HEK293 (cell line): ENCODE results near the gene SIK3.
A peak's percentile ranks its signal among the peaks of the same experiment; 100 is the strongest.

Experiments used
- CTCF ChIA-PET: fragments of 350-600 bp; formaldehyde crosslinking; extraction: SDS; loops from one replicate; lab custom pipeline; 2021; ENCODE audit warnings: antibody characterized with exemption; lab: Yijun Ruan, JAX
- POLR2A ChIA-PET: fragments of 300-600 bp; formaldehyde crosslinking; extraction: SDS; loops from one replicate; lab custom pipeline; 2020; ENCODE audit warnings: antibody characterized with exemption, inconsistent platforms; lab: Yijun Ruan, JAX
- H3K27ac ChIP-seq: fragments of 200-500 bp; sonication (Bioruptor generic); 2 replicates; pipeline ENCODE4 v1.5.1; 2014; ENCODE audit warnings: low read depth, low read length, control low read depth, inconsistent platforms; ENCODE audit errors: extremely low read depth
- H3K36me3 ChIP-seq, 2 experiments: fragments of 200-500 bp in 1 of 2; sonication (Bioruptor generic) in 1 of 2; 1 replicate in 1 of 2; 2 replicates in 1 of 2; pipeline ENCODE4 v1.5.1; 2014 to 2017; ENCODE audit warnings: inconsistent platforms in 2 of 2, low read length in 2 of 2; ENCODE audit not compliant: control insufficient read depth in 2 of 2, insufficient read depth in 1 of 2
- H3K4me1 ChIP-seq: fragments of 200-500 bp; sonication (Bioruptor generic); 2 replicates; pipeline ENCODE4 v1.5.1; 2014; ENCODE audit warnings: mild to moderate bottlenecking, low read length, inconsistent platforms; ENCODE audit not compliant: control insufficient read depth, insufficient read depth
- H3K4me3 ChIP-seq: 2 replicates; pipeline ENCODE4 v1.5.1; 2011; ENCODE audit warnings: low read depth, mild to moderate bottlenecking, control low read depth, low read length, moderate library complexity
- H3K9me3 ChIP-seq: fragments of 200-500 bp; sonication (Bioruptor generic); 2 replicates; pipeline ENCODE4 v1.5.1; 2014; ENCODE audit warnings: low read depth, low read length, inconsistent platforms; ENCODE audit not compliant: control insufficient read depth, insufficient read depth
- BCL11B ChIP-seq: fragments of 450-650 bp; formaldehyde crosslinking; IDR thresholded peaks from 2 replicates; pipeline ENCODE4 v1.5.1; 2016; ENCODE audit warnings: low read depth, missing biosample characterization, missing genetic modification characterization
- BCL6B ChIP-seq: fragments of 450-650 bp; formaldehyde crosslinking; IDR thresholded peaks from 2 replicates; pipeline ENCODE4 v1.5.1; 2017; ENCODE audit warnings: missing biosample characterization, missing genetic modification characterization
- MYNN ChIP-seq: fragments of 450-650 bp; formaldehyde crosslinking; IDR thresholded peaks from 2 replicates; pipeline ENCODE4 v1.5.1; 2016; ENCODE audit warnings: missing biosample characterization, missing genetic modification characterization, borderline replicate concordance
- PATZ1 ChIP-seq: fragments of 450-650 bp; formaldehyde crosslinking; IDR thresholded peaks from 2 replicates; pipeline ENCODE4 v1.5.1; 2016; ENCODE audit warnings: missing biosample characterization, missing genetic modification characterization
- TCF7L2 ChIP-seq: IDR thresholded peaks from 2 replicates; pipeline ENCODE4 v1.6.1; 2011; ENCODE audit warnings: low read depth, mild to moderate bottlenecking, inconsistent platforms, low read length, moderate library complexity, borderline replicate concordance
- TSHZ1 ChIP-seq: fragments of 450-650 bp; formaldehyde crosslinking; IDR thresholded peaks from 2 replicates; pipeline ENCODE4 v1.5.1; 2016; ENCODE audit warnings: missing biosample characterization, missing genetic modification characterization, borderline replicate concordance
- YY1 ChIP-seq: fragments of 450-650 bp; formaldehyde crosslinking; IDR thresholded peaks from 2 replicates; pipeline ENCODE4 v1.5.1; 2018; ENCODE audit warnings: missing biosample characterization, missing genetic modification characterization
- ZBTB20 ChIP-seq: fragments of 450-650 bp; formaldehyde crosslinking; IDR thresholded peaks from 2 replicates; pipeline ENCODE4 v1.5.1; 2016; ENCODE audit warnings: missing biosample characterization, missing genetic modification characterization
- ZBTB44 ChIP-seq: fragments of 450-650 bp; IDR thresholded peaks from 2 replicates; pipeline ENCODE4 v1.5.1; 2018; ENCODE audit warnings: missing biosample characterization, mild to moderate bottlenecking, missing genetic modification characterization
- ZFP37 ChIP-seq: fragments of 450-650 bp; formaldehyde crosslinking; IDR thresholded peaks from 2 replicates; pipeline ENCODE4 v1.5.1; 2016; ENCODE audit warnings: missing biosample characterization, missing genetic modification characterization
- ZIC2 ChIP-seq: fragments of 450-650 bp; formaldehyde crosslinking; IDR thresholded peaks from 2 replicates; pipeline ENCODE4 v1.5.1; 2016; ENCODE audit warnings: missing biosample characterization, missing genetic modification characterization
- ZNF10 ChIP-seq: fragments of 450-650 bp; formaldehyde crosslinking; IDR thresholded peaks from 2 replicates; pipeline ENCODE4 v1.5.1; 2017; ENCODE audit warnings: missing biosample characterization, missing genetic modification characterization
- ZNF202 ChIP-seq: fragments of 450-650 bp; formaldehyde crosslinking; IDR thresholded peaks from 2 replicates; pipeline ENCODE4 v1.5.1; 2016; ENCODE audit warnings: missing biosample characterization, missing genetic modification characterization, borderline replicate concordance
- ZNF223 ChIP-seq: fragments of 450-650 bp; formaldehyde crosslinking; IDR thresholded peaks from 2 replicates; pipeline ENCODE4 v1.5.1; 2016; ENCODE audit warnings: missing biosample characterization, missing genetic modification characterization
- ZNF266 ChIP-seq: fragments of 450-650 bp; formaldehyde crosslinking; IDR thresholded peaks from 2 replicates; pipeline ENCODE4 v1.5.1; 2016; ENCODE audit warnings: missing biosample characterization, missing genetic modification characterization, low read depth
- ZNF302 ChIP-seq: fragments of 450-650 bp; formaldehyde crosslinking; IDR thresholded peaks from 2 replicates; pipeline ENCODE4 v1.5.1; 2016; ENCODE audit warnings: missing biosample characterization, missing genetic modification characterization, low read depth
- ZNF416 ChIP-seq: fragments of 450-650 bp; formaldehyde crosslinking; IDR thresholded peaks from 2 replicates; pipeline ENCODE4 v1.5.1; 2016; ENCODE audit warnings: missing biosample characterization, missing genetic modification characterization
- ZNF513 ChIP-seq: fragments of 450-650 bp; IDR thresholded peaks from 2 replicates; pipeline ENCODE4 v1.5.1; 2018; ENCODE audit warnings: missing biosample characterization, missing genetic modification characterization
- ZNF530 ChIP-seq: fragments of 450-650 bp; formaldehyde crosslinking; IDR thresholded peaks from 2 replicates; pipeline ENCODE4 v1.5.1; 2016; ENCODE audit warnings: low read depth, missing biosample characterization, missing genetic modification characterization
- ZNF544 ChIP-seq: fragments of 450-650 bp; formaldehyde crosslinking; IDR thresholded peaks from 2 replicates; pipeline ENCODE4 v1.5.0; 2017; ENCODE audit warnings: missing biosample characterization, missing genetic modification characterization
- ZNF629 ChIP-seq: fragments of 450-650 bp; formaldehyde crosslinking; IDR thresholded peaks from 2 replicates; pipeline ENCODE4 v1.5.1; 2017; ENCODE audit warnings: missing biosample characterization, missing genetic modification characterization
- ZNF677 ChIP-seq: fragments of 450-650 bp; IDR thresholded peaks from 2 replicates; pipeline ENCODE4 v1.5.0; 2018; ENCODE audit warnings: missing biosample characterization, mild to moderate bottlenecking, missing genetic modification characterization, moderate library complexity
- ZNF692 ChIP-seq: fragments of 450-650 bp; formaldehyde crosslinking; IDR thresholded peaks from 2 replicates; pipeline ENCODE4 v1.5.1; 2016; ENCODE audit warnings: missing biosample characterization, missing genetic modification characterization
- ZNF701 ChIP-seq: fragments of 450-650 bp; formaldehyde crosslinking; IDR thresholded peaks from 2 replicates; pipeline ENCODE4 v1.5.1; 2016; ENCODE audit warnings: missing biosample characterization, missing genetic modification characterization
- ZNF707 ChIP-seq: fragments of 450-650 bp; formaldehyde crosslinking; IDR thresholded peaks from 2 replicates; pipeline ENCODE4 v1.5.1; 2016; ENCODE audit warnings: missing biosample characterization, missing genetic modification characterization
- ZNF777 ChIP-seq: fragments of 450-650 bp; formaldehyde crosslinking; IDR thresholded peaks from 2 replicates; pipeline ENCODE4 v1.5.1; 2017; ENCODE audit warnings: missing biosample characterization, missing genetic modification characterization, borderline replicate concordance

SIK3 gene

GRCh38 chr11:117068303-117068860, 29.8 kb downstream of the SIK3 start (continued):
- no peak for TF ChIP-seq PATZ1
- no peak for TF ChIP-seq BCL6B (tag by site-specific recombination)
- TF ChIP-seq MYNN (tag by site-specific recombination): peak; percentile 88
- TF ChIP-seq YY1 (tag by site-specific recombination): no peak
- no peak for TF ChIP-seq ZBTB20 (tag by site-specific recombination)
- TF ChIP-seq TSHZ1 (tag by site-specific recombination): no peak
- TF ChIP-seq ZNF692 (tag by site-specific recombination): no peak
- peak; percentile 51 for TF ChIP-seq ZBTB44 (tag by site-specific recombination)

- POLR2A ChIA-PET: no interaction called here
- Histone ChIP-seq H3K9me3 (no peaks in the 10 kb centered on the region), H3K4me1 (peaks cover 7% of the 10 kb centered on the region), H3K27ac (no peak overlapping the region), H3K36me3 (no peaks in the 10 kb centered on the region), H3K4me3 (no peak overlapping the region)
- CTCF ChIA-PET: interaction anchor here (0.6 kb wide), 1 partner anchor 24 kb away, joined by 3 read pairs; no protein-coding TSS in a partner anchor
- TF ChIP-seq ZFP37 (no peak), ZNF10 (tag by site-specific recombination) (no peak), ZIC2 (tag by site-specific recombination) (no peak), ZNF629 (no peak), ZNF416 (tag by site-specific recombination) (no peak), ZNF202 (tag by site-specific recombination) (no peak), ZNF530 (no peak), ZNF701 (tag by site-specific recombination) (no peak), ZNF544 (tag by site-specific recombination) (no peak), ZNF302 (no peak), BCL11B (tag by site-specific recombination) (no peak), ZNF223 (tag by site-specific recombination) (no peak), TCF7L2 (no peak), ZNF513 (tag by site-specific recombination) (no peak), ZNF707 (tag by site-specific recombination) (no peak), ZNF266 (tag by site-specific recombination) (no peak), ZNF777 (tag by site-specific recombination) (no peak), ZNF677 (tag by site-specific recombination) (no peak)
Measured at GRCh38 chr11:117066959-117067358, 31.3 kb downstream of the SIK3 start.
